IMR-90 (cell line): ENCODE measurements around the gene HTRA2. TPM values are rescaled to one million over a fixed set of nuclear protein-coding genes. Genes with fewer than 3 reads are reported as not detected.

ENCODE experiments used
- ATAC-seq: fragments of 200-7000 bp; cut with Tn5 transposase; 2 replicates; pipeline ENCODE4 v1.9.1; 2020; ENCODE audit warnings: low read depth, mild to moderate bottlenecking, moderate library complexity
- BruUV-seq: library from RNA; stranded (reverse); fragments of 400-500 nt; replicated peaks from 2 replicates; lab custom pipeline; 2021; lab: Mats Ljungman, UMichigan
- CTCF ChIA-PET: fragments of 300-600 bp; formaldehyde crosslinking; extraction: SDS; loops from one replicate; lab custom pipeline; 2021; ENCODE audit warnings: antibody characterized with exemption; lab: Yijun Ruan, JAX
- POLR2A ChIA-PET: fragments of 300-600 bp; sonication (Branson Sonifier 250); formaldehyde crosslinking; loops from one replicate; lab custom pipeline; 2022; ENCODE audit warnings: antibody characterized with exemption; ENCODE audit not compliant: unreplicated experiment; lab: Charles Lee
- DNase-seq: peaks from one replicate; pipeline ENCODE4 v3.0.0; 2013
- H2AFZ ChIP-seq: replicated peaks from 2 replicates; pipeline ENCODE3; 2013; ENCODE audit warnings: low read length, mild to moderate bottlenecking; ENCODE audit not compliant: poor library complexity
- H2AK5ac ChIP-seq: 2 replicates; pipeline ENCODE4 v1.6.1; 2013; ENCODE audit warnings: low read depth, low read length, inconsistent platforms
- H2AK9ac ChIP-seq: replicated peaks from 2 replicates; pipeline ENCODE3; 2013; ENCODE audit warnings: mild to moderate bottlenecking, low read depth, low read length, moderate library complexity; ENCODE audit not compliant: poor library complexity
- H2BK120ac ChIP-seq: 2 replicates; pipeline ENCODE4 v1.6.1; 2013; ENCODE audit warnings: low read depth, low read length, inconsistent platforms
- H2BK15ac ChIP-seq: 3 replicates; pipeline ENCODE4 v1.6.1; 2013; ENCODE audit warnings: low read depth, low read length, inconsistent platforms
- H2BK20ac ChIP-seq: 2 replicates; pipeline ENCODE4 v1.6.1; 2013; ENCODE audit warnings: low read depth, mild to moderate bottlenecking, inconsistent platforms, low read length, moderate library complexity
- H2BK5ac ChIP-seq: 2 replicates; pipeline ENCODE4 v1.6.1; 2013; ENCODE audit warnings: mild to moderate bottlenecking, low read depth, low read length, inconsistent platforms; ENCODE audit not compliant: poor library complexity, severe bottlenecking
- H3K14ac ChIP-seq: replicated peaks from 2 replicates; pipeline ENCODE4 v1.6.1; 2013; ENCODE audit warnings: low read depth, low read length, inconsistent platforms
- H3K18ac ChIP-seq: 2 replicates; pipeline ENCODE4 v1.6.1; 2013; ENCODE audit warnings: low read depth, low read length, control low read depth
- H3K23ac ChIP-seq: 2 replicates; pipeline ENCODE4 v1.6.1; 2013; ENCODE audit warnings: low read depth, low read length, inconsistent platforms
- H3K27ac ChIP-seq: 2 replicates; pipeline ENCODE4 v1.5.1; 2013; ENCODE audit warnings: mild to moderate bottlenecking, control low read depth, low read length; ENCODE audit not compliant: insufficient read depth
- H3K27me3 ChIP-seq: 2 replicates; pipeline ENCODE4 v1.6.1; 2013; ENCODE audit warnings: low read length; ENCODE audit not compliant: control insufficient read depth, insufficient read depth
- H3K36me3 ChIP-seq: 2 replicates; pipeline ENCODE4 v1.6.1; 2013; ENCODE audit warnings: low read length, mixed read lengths; ENCODE audit not compliant: control insufficient read depth, insufficient read depth
- H3K4ac ChIP-seq: 2 replicates; pipeline ENCODE4 v1.6.1; 2013; ENCODE audit warnings: low read depth, low read length, inconsistent platforms
- H3K4me1 ChIP-seq: 2 replicates; pipeline ENCODE4 v1.6.1; 2013; ENCODE audit warnings: low read length, mixed read lengths; ENCODE audit not compliant: control insufficient read depth, insufficient read depth
- H3K4me2 ChIP-seq: 2 replicates; pipeline ENCODE4 v1.6.1; 2013; ENCODE audit warnings: low read depth, mild to moderate bottlenecking, control low read depth, low read length, moderate library complexity
- H3K4me3 ChIP-seq: 2 replicates; pipeline ENCODE4 v1.5.1; 2013; ENCODE audit warnings: low read depth, mild to moderate bottlenecking, control low read depth, low read length, moderate library complexity; ENCODE audit not compliant: insufficient read depth
- H3K56ac ChIP-seq: 2 replicates; pipeline ENCODE4 v1.6.1; 2013; ENCODE audit warnings: low read length, inconsistent platforms; ENCODE audit not compliant: insufficient read depth; ENCODE audit errors: extremely low read depth
- H3K79me1 ChIP-seq, 2 experiments: 2 replicates each; pipeline ENCODE4 v1.6.1; 2013; ENCODE audit warnings: low read length in 2 of 2, inconsistent platforms in 1 of 2, low read depth in 1 of 2
- H3K9ac ChIP-seq: 2 replicates; pipeline ENCODE4 v1.6.1; 2013; ENCODE audit warnings: low read depth, low read length, control low read depth
- H3K9me1 ChIP-seq: 2 replicates; pipeline ENCODE4 v1.6.1; 2013; ENCODE audit warnings: low read length, inconsistent platforms; ENCODE audit not compliant: insufficient read depth
- H3K9me3 ChIP-seq: 2 replicates; pipeline ENCODE4 v1.6.1; 2013; ENCODE audit warnings: low read length; ENCODE audit not compliant: control insufficient read depth, insufficient read depth
- H4K20me1 ChIP-seq: 2 replicates; pipeline ENCODE4 v1.6.1; 2013; ENCODE audit warnings: low read length, inconsistent platforms; ENCODE audit not compliant: insufficient read depth
- H4K5ac ChIP-seq: 2 replicates; pipeline ENCODE4 v1.6.1; 2013; ENCODE audit warnings: mild to moderate bottlenecking, low read depth, low read length, control low read depth
- H4K8ac ChIP-seq, 2 experiments: 2 replicates each; pipeline ENCODE4 v1.6.1; 2013; ENCODE audit warnings: low read depth in 2 of 2, low read length in 2 of 2, control low read depth in 1 of 2, inconsistent platforms in 1 of 2
- H4K91ac ChIP-seq: 2 replicates; pipeline ENCODE4 v1.6.1; 2013; ENCODE audit warnings: low read depth, low read length, inconsistent platforms; ENCODE audit not compliant: insufficient read depth
- MAZ ChIP-seq: IDR thresholded peaks from 2 replicates; pipeline ENCODE4 v1.6.1; 2012; ENCODE audit warnings: low read depth, mild to moderate bottlenecking, low read length, improper control_type of control experiment, moderate library complexity, borderline replicate concordance
- WGBS, 2 experiments: methylation state at CpG; one replicate each; pipeline versions ENCODE4 v1.1.5 to v1.1.7; 2013; ENCODE audit warnings: missing lambda C conversion rate in 2 of 2; ENCODE audit not compliant: insufficient read length in 1 of 2; ENCODE audit errors: extremely low coverage in 2 of 2; 5-methylcytosine and 5-hydroxymethylcytosine counted together
- dilution Hi-C: fragments of 300-500 bp; cut with HindIII; formaldehyde crosslinking; loops from one replicate; pipeline ENCODE4 v1.14.3; 2018; ENCODE audit warnings: low sequenced_read_pairs; ENCODE audit not compliant: unreplicated experiment
- in situ Hi-C: fragments of 300-500 bp; cut with MboI; formaldehyde crosslinking; loops from 3 replicates; pipeline ENCODE4 v1.14.3; 2019; ENCODE audit warnings: low sequenced_read_pairs, inconsistent platforms, mixed read lengths
- intact Hi-C: fragments of 100-400 bp; cut with micrococcal nuclease; formaldehyde crosslinking; loops from 2 replicates; pipeline ENCODE4 v1.10.0; 2022
- polyA plus RNA-seq, 3 experiments: library from polyadenylated mRNA; depleted of rRNA; stranded (reverse); fragments of >200 nt; gene quantifications; 2 replicates each; pipeline ENCODE4 v1.2.3, GENCODE V29; 2012; ENCODE audit warnings: low replicate concordance in 1 of 3
- total RNA-seq: library from RNA; depleted of rRNA; stranded (reverse); fragments of >200 nt; gene quantifications from 2 replicates; pipeline ENCODE4 v1.2.3, GENCODE V29; 2012

Gene HTRA2
- total and polyA plus RNA-seq, 2 of the 4 experiments (the other 2 are of a cell fraction): 23.6 to 28.1 TPM

DNA sequence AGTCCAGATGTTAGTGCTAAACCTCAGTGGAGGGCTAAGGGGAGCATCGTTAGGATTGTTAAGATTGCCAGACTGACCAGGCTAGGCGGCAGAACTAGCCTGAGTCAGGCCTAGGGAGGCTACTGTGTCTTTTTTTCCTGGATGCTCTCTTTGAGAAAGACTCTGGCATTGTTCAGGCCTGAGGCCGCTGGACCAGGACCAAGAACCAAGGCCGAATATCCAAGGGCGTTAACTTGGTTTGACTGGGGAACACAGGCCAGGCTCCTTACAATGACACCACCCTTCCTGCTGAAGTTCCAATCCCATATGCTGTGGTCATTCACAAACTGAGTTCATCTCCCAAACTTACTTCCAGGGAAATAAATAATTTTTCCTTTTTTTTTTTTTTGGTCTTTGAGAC lies 10.6 kb downstream of the HTRA2 start:
- dilution Hi-C loops: no loop called here
- no peak for ATAC-seq
- TF ChIP-seq MAZ: no peak
- BruUV-seq: no TSS peak
- no peak overlapping the region for H2BK5ac ChIP-seq
- ChIA-PET POLR2A (no interaction called here), CTCF (no interaction called here)
- no peak overlapping the region for H4K5ac ChIP-seq
- H2AK5ac ChIP-seq: no peak overlapping the region
- in situ Hi-C loops: no loop called here
- no peak overlapping the region for H2AFZ ChIP-seq
- H3K4me1 ChIP-seq: no peaks in the 10 kb centered on the region
- H3K79me1 ChIP-seq: no peaks in the 10 kb centered on the region
- no peak overlapping the region for H4K8ac ChIP-seq
- H3K18ac ChIP-seq: no peak overlapping the region
- peaks cover 12% of the 10 kb centered on the region for H3K36me3 ChIP-seq
- no peak overlapping the region for H2AK9ac ChIP-seq
- no peak overlapping the region for H3K4me2 ChIP-seq
- no peak overlapping the region for H2BK120ac ChIP-seq
- WGBS, 2 experiments: 100% methylated on average over 1 of the region's 5 CpGs; no CpG with 5 or more reads in 1 of the 2 experiments
- DNase-seq: no peak
- H3K14ac ChIP-seq: no peak overlapping the region
- no peak overlapping the region for H3K23ac ChIP-seq
- H2BK15ac ChIP-seq: no peak overlapping the region
- H3K27me3 ChIP-seq: no peaks in the 10 kb centered on the region
- no peak overlapping the region for H3K56ac ChIP-seq
- H3K9me1 ChIP-seq: no peaks in the 10 kb centered on the region
- no peak overlapping the region for H3K4ac ChIP-seq
- no peaks in the 10 kb centered on the region for H3K9me3 ChIP-seq
- H3K4me3 ChIP-seq: no peak overlapping the region
- intact Hi-C loops: no loop called here
- H3K9ac ChIP-seq: no peak overlapping the region
- no peak overlapping the region for H3K27ac ChIP-seq
- H2BK20ac ChIP-seq: no peak overlapping the region
- no peaks in the 10 kb centered on the region for H4K20me1 ChIP-seq
- no peak overlapping the region for H4K91ac ChIP-seq
